NCI-H82 treated with DMSO at 0.1 percent for 48 hours (cell line): ENCODE results near the gene MRPS15.
"Not testable (repeated sequence)": the region's sequence is repeated elsewhere in the genome, so short reads cannot be mapped to it uniquely, and the experiment has no call there.

Experiments used
- DNase-seq: peaks from one replicate; lab custom pipeline; 2025; ENCODE audit not compliant: unreplicated experiment; lab: John Stamatoyannopoulos, UW

The MRPS15 gene

DNA sequence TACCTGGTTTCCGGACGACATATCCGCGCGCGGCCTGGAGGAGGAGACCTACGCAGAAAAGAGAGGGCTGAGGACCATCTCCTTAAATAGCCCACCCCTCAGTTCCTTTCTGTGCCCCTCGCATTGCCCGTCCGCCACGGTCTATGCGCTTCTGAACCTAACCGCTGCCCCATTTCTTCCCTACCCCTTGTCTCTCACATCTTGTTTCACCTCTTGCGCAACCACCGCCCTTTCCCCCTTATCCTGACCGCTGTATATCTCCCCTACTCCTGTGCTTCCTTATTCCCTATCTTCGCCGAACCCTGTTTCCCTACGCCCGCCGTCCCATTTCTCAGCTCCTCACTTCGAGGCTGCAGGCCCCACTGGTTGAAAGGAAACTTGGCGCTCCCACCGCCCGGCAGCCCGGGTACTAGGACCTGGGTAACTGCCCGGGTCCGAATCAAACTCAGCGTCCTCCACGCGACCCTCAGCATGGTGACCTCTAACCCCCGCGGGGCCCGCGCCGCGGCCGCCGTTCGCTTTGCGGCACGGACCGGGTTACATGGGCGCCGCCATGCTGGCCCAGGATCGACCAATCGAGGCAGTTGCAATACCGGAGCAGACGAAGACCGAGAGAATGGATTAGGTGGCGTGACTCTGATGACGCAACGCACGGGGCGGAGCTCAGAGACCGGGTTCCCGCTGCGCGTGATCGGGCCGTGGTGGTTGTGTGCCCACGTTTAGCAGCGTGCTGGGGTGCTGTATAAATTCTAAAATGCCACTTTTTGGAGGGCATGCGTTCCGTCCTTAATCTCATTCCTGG, at the start of gene MRPS15:
TSS of gene MRPS15 (minus strand) at position 582 of the 802 bp plus-strand sequence. CDS start at position 473, 109 bp downstream.
- peak; percentile 92 for DNase-seq

DNA sequence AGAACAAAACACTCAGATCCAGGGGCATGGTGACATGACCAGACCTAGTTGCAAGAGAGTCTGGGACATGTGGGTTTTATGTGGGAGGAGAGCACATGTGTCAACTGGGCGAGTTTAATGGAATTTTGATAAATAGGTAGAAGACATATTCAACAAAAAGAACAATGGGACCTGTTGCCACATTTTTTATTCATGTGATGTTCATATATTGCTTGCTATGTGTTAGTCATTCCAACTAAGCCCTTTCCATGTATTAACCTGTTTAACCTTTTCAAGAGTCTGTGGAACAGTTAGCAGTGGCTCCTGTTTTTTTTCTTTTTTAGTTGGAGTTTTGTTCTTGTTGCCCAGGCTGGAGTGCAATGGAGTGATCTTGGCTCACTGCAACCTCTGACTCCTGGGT, 48.7 kb upstream of the MRPS15 start:
- no peak for DNase-seq

DNA sequence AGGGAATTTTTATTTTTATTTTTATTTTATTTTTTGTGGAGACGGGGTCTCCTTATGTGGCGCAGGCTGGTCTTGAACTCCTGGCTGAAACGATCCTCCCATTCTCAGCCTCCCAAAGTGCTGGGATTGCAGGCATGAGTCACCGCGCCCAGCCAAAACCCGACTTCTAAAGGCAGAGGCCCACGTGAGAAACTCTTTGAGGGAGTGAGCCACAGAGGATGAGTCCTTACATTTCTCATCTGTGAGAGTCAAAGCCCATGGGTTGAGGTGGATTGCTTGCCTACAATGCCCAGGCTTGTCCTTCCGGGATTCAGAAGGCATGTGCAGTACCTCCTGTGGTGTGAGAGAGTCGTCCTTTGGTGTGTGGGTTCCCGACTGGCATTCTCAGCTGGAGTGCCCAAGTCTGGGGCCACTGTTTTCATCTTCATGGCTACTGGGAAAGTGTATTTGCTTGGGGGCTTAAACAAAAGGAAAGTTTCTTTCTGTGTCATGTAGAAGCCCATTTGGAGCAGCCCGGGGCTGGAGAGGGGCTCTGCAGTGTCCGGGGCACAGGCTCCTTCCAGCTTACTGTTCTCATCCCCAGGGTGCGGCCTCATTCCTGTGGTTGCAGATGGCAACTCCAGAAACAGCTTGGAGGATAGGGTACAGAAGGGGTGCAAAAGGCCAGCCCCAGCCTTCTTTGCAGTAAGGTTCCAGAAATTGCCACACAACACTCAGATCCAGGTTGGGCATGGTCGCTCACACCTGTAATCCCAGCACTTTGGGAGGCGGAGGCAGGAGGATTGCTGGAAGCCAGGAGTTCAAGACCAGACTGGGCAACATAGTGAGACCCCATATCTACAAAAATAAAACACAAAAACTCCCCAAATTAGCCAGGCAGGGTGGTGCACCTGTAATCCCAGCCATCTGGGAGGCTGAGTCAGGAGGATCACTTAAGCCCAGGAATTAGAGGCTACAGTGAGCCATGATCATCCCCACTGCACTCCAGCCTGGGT, 47.9 kb upstream of the MRPS15 start:
- DNase-seq: no peak

DNA sequence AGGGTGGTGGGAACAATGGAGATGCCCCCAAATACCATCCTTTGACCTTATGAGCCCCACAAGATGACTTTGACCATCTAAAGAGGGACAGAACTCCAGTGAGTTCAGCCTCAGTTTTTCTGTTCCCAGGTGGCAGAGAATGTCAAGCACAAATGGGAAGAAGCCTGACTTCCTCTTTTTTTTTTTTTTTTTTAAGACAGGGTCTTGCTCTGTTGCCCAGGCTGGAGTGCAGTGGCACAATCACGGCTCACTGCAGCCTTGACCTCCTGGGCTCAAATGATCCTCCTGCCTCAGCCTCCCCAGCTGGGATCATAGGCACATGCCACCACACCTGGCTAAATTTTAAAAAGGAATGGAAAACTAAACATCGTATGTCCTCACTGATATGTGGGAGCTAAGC, 47.0 kb upstream of the MRPS15 start:
- DNase-seq: not testable (repeated sequence)

DNA sequence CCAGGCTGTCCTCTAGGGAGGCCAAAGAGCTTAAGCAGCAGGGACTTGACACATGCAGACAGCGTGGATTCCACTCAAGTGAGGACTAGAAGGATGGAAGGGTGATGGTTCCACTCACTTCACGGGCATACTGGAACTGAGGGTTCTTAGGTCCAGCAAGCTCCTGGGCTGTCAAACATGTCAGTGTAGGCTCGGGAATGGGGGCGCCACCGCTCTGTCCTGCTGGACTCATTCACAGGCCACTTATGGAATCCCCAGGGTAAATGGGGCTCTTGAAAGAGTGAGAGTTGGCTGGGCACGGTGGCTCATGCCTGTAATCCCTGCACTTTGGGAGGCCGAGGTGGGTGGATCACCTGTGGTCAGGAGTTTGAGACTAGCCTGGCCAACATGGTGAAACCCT, 46.2 kb upstream of the MRPS15 start:
- no peak for DNase-seq

DNA sequence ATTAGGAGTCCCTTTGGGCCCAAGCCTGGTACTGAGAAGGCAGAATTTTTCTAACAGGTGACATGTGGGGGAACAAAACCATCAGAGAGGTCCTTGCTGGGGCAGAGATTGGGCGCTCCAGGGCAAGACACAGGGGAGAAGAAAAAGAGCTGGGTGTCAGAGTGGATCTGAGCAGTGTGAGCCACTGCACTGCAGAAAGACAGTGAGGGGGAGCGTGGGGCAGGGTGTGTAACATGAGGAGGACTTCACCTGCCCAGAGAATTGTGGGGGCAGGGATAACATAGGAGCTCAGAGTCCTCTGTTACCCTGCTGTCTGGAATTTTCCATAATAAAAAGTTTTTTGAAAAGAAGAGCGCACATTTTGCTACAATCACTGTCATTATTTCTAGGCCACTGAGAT, 44.1 kb upstream of the MRPS15 start:
- DNase-seq: no peak

DNA sequence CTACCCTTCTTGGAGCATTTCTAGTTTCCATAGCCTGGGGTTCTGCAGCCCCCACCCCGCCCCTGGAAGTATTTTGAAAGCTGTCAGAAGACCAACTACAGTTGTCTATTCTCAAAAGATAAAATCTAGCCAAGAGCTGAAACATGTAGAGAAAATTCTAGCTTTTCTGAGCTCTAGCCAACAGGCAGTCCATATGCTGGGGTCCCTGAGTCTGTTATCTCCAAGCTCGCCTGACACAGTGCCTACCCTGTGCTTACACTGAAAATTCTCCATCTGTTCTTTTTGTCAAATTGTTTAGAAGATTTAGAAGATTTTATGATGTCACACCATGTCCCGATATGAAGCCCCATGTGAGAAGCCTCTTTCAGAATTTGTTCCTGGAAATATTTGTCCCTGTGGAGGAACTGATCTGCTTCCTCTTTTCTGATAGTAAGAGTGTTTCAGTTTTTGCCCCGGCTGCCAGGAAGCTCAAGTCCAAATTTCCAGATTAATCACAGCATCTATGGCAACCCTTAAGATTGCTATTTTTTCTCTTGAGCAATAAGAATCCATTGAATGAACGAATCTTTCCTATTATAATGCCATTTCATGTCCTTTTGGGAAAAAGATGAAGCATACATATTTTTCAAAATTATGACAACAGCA, 42.2 kb upstream of the MRPS15 start:
- DNase-seq: no peak

DNA sequence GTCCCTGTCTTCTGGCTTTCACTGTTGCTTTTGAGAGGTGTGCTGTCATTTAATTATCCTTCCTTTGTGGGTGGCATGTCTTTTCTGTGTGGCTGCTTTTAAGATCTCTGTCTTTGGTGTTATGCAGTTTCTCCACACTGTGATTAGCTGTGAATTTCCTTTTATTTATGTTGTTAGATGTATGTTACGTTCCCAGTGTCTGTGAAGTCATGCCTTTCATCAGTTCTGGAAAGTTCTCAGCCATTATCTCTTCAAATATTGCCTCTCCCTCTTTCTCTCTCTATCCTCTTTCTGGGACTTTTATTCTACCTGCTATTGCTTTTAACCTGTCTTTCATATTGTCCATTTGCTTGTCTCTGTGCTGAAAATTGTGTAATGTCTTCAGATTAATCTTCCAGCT, 39.5 kb upstream of the MRPS15 start:
- DNase-seq: no peak

DNA sequence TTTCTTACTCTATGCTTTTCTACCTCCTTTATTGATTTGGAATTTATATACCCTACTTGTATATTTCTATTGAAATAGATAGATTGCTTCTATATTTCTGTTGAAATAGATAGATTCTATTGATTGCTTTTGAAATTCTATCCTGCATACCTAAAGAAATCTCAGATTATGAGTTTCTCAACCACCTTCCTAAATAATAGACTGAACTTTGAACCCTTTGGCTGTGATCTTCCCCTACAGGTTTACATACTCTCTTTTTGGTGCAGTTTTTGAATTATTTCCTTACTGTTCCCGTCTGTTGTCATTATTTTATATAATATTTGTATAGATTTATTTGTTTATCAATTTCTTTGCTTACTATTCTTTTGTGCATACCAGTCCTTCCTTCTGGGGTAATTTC, 39.0 kb upstream of the MRPS15 start:
- DNase-seq: no peak

DNA sequence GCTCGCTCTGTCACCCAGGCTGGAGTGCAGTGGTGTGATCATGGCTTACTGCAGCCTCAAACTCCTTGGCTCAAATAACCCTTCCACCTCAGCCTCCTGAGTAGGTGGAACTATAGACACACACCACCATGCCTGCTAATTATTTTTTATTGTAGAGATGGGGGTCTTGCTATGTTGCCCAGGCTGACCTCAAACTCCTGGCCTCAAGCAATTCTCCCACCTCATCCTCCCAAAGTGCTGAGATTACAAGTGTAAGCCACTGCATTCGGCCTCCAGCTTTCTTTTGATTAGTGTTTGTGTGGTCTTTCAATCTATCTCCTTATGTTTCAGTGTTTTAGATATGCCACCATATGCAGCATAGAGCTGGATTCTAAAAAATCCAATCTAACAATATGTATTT, 38.4 kb upstream of the MRPS15 start:
- DNase-seq: no peak

DNA sequence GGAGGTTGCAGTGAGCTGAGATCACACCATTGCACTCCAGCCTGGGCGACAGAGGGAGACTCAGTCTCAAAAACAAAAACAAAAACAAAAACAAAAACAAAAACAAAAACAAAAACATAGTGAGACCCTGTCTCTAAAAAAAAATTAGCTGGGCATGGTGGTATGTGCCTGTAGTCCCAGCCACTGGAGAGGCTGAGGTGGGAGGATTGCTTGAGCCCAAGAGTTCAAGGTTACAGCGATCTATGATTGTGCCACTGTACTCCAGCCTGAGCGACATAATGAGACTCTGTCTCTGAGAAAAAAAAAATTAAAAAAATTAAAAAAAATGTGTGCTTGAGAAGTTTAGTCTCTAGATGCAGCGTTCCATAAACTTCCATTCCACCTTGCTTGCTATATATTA, 37.7 kb upstream of the MRPS15 start:
- not testable (repeated sequence) for DNase-seq

DNA sequence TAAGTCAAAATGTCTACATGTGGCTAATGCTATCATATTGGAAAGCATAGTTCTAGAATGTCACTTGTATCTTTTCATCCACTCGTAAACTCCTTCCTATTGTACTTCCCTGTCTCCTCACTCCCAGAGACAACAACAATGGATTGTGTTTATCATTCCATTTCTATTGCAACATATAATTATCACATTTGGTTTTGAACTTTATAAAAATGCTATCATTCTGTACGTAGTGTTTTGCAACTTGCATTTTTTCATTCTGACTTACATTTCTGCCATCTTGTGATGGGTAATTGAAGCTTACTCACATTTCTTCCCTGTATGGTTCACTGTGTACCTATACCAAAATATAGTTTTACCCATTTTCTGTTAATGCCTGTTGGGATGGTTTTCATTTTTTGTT, 33.0 kb upstream of the MRPS15 start:
- DNase-seq: no peak

DNA sequence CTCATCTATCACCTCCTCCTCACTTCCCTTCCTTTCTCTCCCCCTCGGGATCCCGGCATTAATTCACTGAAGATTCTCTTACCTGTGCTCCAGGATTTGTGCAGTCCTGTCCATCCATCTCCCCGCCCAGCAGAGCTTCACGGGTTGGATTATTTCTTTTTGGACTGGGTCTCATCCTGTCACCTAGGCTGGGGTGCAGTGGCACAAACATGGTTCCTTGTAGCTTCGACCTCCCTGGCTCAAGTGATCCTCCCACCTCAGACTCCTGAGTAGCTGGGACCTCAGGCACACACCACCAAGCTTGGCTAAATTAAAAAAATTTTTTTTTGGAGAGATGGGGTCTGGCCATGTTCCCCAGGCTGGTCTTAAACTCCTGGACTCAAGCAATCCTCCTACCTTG, 30.8 kb upstream of the MRPS15 start:
- DNase-seq: no peak

DNA sequence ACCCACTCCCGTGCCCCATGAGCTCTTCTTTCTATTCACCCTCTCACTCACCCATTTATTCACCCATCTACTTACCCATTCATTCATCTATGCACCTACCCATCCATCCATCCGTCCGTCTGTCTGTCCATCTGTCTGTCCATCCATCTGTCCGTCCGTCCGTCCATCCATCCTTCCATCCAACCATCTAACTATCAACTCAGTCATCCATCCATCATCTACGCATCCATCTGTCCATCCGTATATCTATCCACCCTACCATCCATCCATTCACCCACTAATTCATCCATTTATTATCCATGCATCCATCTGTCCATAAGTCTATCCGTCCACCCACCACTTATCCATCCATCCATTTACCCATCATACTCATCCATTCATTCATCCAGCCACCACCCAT, 29.3 kb upstream of the MRPS15 start:
- no peak for DNase-seq

DNA sequence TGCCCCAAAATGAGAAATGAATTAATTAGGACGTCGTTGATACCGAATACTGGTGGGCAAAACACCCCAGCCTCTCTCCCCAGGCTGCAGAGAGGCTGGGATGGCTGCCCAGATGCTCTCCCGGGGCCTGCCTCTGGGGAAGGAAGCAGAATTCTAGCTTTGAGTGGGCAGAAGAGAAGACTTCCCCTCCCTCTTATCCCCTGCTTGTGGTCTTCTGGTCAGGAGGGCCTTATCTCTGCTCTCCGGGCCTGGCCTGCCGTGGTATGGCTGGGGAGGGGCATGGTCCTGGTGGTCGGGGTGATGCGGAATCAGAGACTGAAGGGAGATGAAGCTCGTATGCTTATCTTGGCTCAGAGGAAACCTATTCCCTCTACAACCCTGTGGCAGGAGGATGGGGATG, 28.3 kb upstream of the MRPS15 start:
- DNase-seq: no peak

DNA sequence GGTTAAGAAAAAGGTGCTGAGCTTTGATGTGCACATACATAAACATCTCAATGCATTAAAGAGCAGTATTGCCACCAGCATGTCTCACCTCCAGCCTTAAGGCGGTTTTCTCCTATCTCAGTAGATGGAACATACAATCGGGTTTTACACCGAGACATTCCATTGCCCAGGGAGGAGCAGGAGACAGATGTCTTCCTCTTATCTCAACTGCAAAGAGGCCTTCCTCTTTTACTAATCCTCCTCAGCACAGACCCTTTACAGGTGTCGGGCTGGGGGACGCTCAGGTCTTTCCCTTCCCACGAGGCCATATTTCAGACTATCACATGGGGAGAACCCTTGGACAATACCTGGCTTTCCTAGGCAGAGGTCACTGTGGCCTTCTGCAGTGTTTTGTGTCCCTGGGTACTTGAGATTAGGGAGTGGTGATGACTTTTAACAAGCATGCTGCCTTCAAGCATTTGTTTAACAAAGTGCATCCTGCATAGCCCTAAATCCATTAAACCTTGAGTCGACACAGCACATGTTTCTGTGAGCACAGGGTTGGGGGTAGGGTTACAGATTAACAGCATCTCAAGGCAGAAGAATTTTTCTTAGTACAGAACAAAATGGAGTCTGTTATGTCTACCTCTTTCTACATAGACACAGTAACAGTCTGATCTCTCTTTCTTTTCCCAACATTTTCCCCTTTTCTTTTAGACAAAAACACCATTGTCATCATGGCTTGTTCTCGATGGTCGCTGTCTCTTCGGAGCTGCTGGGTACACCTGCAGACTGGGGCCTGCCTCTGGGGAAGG, 25.3 kb upstream of the MRPS15 start:
- DNase-seq: not testable (repeated sequence)

DNA sequence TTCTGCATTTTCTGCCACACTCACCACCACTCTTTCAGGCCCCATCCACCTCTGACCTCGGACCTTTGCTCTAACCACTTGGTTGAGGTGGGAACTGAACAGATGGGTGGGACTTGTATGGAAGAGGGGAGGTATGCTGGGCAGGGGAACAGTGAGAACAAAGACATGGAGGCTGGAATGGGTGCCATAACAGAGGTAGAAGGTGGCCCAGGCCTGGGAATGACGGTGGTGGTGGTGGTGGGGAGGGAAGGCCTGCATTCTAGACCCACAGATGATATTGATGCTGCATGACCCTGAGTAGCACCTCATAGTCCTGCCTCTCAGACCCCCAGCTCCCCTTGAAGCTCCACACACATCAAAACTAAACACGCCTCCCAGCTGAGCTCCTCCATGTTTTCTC, 23.7 kb upstream of the MRPS15 start:
- DNase-seq: no peak

DNA sequence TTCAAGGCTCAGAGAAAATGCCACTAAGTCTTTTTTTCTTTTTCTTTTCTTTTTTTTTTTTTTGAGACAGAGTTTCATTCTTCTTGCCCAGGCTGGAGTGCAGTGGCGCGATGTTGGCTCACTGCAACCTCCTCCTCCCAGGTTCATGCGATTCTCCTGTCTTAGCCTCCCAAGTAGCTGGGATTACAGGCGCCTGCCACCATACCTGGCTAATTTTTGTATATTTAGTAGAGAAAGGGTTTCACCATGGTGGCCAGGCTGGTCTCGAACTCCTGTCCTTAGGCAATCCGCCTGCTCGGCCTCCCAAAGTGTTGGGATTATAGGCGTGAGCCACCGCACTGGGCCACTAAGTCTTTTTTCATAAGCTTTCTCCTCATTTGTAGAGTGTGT, 23.1 kb upstream of the MRPS15 start:
- DNase-seq: not testable (repeated sequence)

DNA sequence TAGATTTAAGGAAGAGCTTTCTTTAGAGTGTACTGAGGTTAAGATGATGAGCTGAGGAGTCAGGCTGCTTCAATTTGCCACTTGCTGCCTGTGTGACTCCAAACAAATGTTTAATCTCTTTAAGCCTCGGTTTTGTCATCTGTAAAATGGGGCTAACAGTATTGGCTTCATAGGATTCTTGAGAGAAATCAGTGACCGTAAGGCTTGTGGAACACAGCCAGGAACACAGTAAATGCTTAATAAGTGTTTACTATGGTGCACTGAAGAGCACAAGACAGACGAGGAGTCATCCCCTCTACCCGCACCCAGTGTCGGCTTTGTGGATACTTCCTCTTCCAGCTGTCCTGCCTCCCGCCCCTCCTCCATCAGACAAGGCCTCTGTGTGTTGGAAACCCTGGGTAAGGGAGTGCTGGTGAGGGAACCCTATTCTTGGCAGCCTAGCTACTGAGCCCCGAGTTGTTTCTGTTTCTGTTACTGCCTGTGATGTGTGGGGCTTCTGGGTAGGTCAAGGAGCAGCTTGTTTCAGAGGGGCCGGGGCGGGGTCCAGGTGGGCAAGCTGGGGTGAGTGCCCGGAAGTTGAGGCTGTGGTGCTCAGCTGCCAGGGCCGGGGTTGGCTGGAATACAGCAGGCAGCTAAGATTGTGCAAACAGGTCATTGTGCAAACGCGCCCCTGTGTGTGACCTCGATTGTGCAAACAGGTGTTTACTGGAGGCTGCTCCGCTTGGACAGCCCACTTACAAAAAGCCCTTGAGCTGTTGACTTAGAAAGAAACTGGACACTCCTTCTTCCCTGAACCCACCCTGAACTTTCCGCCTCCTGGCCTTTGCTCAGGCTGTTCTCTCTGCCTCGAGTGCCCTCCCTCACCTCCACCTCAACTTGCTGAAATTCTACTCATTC, 22.5 kb upstream of the MRPS15 start:
- no peak for DNase-seq

DNA sequence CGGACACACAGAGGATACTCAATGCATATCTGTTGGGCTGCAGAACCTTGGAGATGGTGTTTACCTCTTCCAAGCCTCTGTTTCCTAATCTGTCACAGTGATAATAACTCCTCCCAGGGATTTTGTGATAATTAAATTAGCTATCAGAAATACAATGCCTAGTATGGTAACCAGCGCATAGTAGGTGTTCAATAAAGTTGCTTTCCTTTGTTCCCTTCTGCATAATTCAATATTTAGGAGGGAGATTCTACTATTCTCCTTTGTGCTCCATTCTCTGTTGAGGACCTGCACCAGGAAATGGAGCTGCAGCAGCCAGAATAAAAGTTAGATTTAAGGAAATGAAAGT, 21.9 kb upstream of the MRPS15 start:
- DNase-seq: no peak
